ENCODE results near the gene KRTAP4-4.
"Not testable (repeated sequence)": the region's sequence is repeated elsewhere in the genome, so short reads cannot be mapped to it uniquely, and the experiment has no call there.

KRTAP4-4 gene

DNA sequence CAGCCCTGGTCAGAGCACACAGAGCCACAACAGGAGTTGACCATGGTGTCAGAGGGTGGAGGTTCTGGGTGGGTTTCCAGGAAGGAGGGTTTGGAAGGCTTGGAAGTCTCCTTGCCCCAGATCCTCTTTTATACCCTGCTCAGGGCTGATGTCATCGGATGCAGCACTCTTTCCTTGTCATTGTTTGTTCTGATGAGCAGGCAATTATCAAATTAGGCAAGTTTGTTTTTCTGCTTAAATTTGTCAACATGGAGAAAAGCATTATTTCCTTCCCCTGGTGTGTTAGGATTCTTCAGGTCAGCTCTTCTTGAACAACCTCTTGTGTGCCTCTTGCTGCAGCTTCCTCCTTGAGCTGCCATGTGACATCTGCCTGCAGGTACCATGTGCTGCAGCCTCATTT, at the start of gene KRTAP4-4:
Gene KRTAP4-4 (minus strand): TSS at position 101 of the 400 bp plus-strand sequence. CDS start 57 bp downstream, at position 44.
- DNase-seq (ENCODE audit: low spot score): no peak

DNA sequence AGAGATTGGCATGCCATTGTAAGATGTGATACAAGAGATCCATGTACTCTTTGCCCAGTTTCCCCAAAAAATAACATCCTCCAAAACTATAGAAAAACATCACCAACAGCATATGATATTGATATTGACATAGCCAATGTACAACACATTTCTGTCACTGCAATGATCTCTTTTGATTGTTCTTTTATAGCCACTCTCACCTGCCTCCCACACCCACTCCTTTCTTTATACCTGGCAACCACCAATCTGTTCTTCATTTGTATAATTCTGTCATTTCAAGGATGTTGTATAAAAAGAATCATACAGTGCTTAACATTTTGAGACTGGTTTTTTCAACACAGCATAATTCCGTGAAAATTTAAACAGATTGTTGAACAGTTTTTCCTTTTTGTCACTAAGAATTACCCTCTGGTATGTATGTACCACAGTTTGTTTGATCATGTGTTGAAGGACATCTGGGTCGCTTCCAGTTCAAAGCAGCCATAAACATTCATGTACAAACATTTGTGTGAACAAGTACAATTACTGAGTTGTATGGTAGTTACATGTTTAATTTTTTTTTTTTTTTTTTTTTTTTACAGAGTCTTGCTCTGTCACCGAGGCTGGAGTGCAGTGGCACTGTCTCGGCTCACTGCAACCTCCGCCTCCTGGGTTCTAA, 39.0 kb upstream of the KRTAP4-4 start:
- DNase-seq (ENCODE audit: low spot score): no peak

DNA sequence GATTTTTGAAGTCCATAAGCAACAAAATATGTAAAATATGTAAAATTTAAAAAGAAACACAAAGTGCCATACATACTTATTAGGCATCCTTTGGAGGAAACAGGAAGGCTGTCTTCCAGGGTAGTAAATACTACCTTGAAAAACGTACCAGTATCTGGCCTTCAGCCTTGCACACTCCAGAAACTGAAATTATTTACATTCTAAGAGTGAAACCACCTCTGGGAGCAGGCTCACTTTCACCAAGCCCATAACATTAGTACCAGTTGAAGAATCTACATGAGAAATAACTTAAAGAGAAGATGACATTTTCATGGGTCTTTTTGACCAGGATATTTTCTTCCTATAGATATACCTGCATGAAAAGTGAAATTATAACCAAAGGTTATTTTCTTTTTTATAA, 35.5 kb upstream of the KRTAP4-4 start:
- DNase-seq (ENCODE audit: low spot score): no peak

DNA sequence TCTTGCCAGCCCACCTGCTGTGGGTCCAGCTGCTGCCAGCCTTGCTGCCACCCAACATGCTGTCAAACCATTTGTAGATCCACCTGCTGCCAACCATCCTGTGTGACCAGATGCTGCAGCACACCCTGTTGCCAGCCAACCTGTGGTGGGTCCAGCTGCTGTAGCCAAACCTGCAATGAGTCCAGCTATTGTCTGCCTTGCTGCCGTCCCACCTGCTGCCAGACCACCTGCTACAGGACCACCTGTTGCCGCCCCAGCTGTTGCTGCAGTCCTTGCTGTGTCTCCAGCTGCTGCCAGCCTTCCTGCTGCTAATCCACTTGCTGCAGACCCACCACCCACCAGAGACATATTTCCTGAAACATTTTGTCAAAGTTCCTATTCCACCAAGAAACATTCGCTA, 29.8 kb upstream of the KRTAP4-4 start:
- no peak for DNase-seq (ENCODE audit: low spot score)

DNA sequence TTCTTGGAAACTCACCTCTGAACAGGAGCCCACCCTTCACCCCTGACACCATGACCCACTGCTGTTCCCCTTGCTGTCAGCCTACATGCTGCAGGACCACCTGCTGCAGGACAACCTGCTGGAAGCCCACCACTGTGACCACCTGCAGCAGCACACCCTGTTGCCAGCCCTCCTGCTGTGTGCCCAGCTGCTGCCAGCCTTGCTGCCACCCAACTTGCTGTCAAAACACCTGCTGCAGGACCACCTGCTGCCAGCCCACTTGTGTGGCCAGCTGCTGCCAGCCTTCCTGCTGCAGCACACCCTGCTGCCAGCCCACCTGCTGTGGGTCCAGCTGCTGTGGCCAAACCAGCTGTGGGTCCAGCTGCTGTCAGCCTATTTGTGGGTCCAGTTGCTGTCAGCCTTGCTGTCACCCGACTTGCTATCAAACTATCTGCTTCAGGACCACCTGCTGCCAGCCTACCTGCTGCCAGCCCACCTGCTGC, 29.3 kb upstream of the KRTAP4-4 start, which contains the start of gene KRTAP9-1:
Gene KRTAP9-1 (plus strand): TSS at position 51 of the 482 bp plus-strand sequence. CDS start 0 bp downstream, at position 51.
- DNase-seq (ENCODE audit: low spot score): not testable (repeated sequence)

DNA sequence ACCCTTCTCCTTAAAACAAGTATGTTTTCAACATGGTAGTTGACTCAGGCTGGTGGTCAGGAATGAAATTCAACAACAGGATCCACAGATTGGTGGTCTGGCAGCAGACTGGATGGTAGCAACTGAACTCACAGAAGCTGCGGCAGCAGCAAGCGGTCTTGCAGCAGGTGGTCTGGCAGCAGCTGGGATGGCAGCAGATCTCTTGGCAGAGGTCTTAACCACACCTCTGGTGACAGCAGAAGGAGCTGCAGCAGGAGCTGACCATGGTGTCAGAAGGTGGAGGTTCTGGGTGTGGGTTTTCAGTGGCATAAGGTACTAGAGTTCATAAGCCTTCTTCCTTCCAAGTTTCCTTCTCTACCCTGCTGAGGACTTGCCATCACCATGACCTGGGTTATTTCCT, 26.3 kb upstream of the KRTAP4-4 start:
- no peak for DNase-seq (ENCODE audit: low spot score)

DNA sequence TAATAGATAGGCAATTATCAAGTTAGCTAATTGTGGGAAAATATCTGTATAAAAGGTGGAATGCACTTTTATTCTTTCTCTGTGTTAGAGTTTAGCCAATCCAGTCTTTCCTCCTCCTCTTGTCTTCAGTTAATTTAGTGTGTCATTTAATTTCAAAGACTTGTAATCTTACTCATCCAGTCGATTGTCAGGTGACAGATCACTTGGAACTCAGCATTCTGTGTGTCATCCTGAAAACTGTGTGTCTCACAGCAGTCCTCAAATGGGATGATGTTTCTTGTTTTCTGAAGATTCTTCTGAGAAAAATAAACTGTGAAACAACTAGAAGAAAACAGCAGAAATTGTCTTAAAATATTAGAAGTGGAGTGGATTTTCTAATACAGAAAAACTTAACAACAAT, 24.5 kb upstream of the KRTAP4-4 start:
- no peak for DNase-seq (ENCODE audit: low spot score)

DNA sequence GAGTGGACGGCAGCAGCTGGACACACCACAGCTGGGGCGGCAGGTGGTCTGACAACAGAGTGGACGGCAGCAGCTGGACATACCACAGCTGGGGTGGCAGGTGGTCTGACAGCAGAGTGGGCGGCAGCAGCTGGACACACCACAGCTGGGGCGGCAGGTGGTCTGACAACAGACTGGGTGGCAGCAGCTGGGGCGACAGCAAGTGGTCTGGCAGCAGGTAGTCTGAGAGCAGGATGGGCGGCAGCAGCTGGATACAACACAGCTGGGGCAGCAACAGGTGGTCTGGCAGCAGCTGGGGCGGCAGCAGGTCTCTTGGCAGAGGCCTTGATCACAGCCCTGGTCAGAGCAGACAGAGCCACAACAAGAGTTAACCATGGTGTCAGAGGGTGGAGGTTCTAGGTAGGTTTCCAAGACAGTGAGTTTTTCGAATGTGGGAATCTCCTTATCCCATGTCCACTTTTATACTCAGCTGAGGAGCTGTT, 24.0 kb upstream of the KRTAP4-4 start, which contains the start of gene KRTAP4-1:
Gene KRTAP4-1 (minus strand): TSS at position 432 of the 482 bp plus-strand sequence. CDS start 57 bp downstream, at position 375.
- DNase-seq (ENCODE audit: low spot score): no peak

DNA sequence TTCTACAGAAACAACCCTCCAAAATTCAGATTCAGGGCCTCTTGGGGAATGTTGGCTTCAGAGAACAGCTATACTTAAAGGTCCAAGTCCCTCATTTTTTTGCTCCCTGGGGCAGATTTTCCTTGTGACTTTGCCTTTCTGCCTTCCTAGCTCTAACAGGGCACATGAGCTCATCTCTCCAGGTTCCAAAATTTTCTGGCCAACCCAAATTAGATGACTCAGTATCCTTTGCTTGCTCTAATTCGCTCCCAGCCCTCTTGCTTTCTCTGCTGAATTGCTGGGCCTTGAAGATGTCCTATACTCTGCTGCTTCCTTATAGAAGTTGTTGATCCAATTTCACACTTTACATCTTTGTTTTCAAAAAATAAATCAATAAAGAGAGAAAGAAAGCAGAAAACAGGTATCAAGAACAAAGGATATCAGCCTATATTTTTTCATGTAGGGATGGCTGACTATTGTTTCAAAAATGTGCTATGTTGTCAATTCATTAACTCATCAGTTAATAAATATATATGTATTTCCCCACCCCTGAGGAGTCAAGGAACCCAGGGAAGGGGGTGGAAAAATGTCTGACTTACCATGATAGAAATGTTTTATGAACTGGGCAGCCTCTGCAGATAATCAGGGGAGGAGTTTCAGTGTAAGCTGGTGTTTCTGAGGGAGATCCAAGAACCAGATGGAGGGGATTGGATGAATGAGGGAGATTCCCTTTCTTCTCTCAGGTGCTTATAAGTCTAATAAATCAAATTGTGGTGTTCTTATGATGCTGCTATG, 18.5 kb upstream of the KRTAP4-4 start:
- DNase-seq (ENCODE audit: low spot score): no peak

DNA sequence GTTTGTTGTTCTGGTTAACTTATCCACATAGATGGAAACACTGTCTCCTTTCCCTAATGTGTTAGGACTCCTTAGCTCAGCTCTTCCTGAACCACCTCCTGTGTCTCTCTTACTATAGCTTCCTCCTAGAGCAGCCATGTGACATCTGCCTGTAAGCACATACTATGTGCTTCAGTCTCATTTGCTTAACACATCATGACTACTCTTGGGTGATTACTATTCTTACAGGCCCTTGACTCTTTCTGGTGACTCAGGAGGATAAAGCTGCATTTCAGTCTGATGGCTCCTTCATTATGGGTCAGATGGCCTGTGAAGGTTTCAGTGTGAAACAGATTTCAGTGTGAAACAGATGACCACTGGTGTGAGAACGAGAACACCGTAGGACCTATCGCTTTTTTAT, 17.8 kb upstream of the KRTAP4-4 start:
- DNase-seq (ENCODE audit: low spot score): no peak

DNA sequence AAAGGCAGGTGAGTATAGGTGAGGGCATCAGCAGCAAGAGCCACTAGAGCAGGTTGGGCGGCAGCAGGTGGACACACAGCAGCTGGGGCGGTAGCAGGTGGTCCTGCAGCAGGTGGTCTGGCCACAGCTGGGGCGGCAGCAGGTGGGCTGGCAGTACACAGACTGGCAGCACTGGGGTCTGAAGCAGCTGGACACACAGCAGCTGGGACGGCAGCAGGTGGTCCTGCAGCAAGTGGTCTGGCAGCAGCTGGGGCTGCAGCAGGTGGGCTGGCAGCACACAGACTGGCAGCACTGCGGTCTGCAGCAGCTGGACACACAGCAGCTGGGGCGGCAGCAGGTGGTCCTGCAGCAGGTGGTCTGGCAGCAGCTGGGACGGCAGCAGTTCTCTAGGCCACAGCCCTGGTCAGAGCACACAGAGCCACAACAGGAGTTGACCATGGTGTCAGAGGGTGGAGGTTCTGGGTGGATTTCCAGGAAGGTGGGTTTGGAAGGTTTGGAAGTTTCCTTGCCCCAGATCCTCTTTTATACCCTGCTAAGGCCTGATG, 17.3 kb upstream of the KRTAP4-4 start, which contains the start of gene KRTAP4-2:
Gene KRTAP4-2 (minus strand): TSS at position 495 of the 545 bp plus-strand sequence. CDS start 57 bp downstream, at position 438.
- DNase-seq (ENCODE audit: low spot score): no peak

DNA sequence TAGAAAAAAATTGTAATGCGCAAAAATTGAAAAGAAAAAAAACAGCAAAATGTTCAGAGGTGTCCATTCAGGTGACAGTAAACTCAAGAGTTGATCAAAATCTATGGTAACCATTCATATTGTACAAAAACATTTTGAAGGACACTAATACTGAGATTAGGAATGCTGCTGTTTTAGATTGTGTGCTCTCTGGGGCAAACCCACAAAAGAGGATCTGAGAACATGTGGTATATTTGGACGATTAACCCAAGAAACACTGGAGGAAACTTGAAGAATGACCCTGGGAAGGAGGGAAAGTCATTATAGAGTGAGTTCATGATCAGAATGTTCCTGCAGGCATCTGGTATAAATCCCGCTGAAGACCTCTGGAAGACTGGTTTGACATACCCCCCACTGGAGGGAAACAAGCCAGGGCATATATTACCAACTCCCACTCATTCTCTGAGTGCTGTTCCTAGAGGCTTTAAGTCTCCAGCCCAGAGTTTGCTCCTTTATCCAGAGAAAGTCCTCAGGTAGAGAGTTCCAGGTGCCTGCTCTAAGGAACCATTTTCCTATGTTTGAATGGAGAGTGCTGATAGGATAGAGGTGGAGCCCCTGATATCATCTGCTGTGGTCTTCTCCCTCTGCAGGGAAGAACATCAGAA, 16.3 kb upstream of the KRTAP4-4 start:
- DNase-seq (ENCODE audit: low spot score): no peak

DNA sequence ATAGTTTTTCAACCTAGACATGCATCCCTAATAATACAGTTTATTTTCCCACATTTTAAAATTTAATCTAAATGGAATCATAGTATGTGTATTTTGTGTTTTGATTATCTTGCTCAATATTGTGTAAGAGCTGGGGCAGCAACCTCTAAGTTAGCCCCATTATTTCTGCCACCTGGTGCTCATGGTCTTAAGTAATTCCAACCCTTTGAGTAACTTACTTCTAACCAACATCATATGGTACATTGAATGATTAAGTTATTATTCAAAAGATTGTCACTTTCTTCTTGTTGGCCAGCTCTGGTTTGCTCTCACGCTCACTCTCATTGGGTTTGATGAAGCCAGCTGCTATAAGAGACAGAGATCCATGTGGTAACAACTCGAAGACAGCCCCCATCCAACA, 11.3 kb upstream of the KRTAP4-4 start:
- DNase-seq (ENCODE audit: low spot score): no peak

DNA sequence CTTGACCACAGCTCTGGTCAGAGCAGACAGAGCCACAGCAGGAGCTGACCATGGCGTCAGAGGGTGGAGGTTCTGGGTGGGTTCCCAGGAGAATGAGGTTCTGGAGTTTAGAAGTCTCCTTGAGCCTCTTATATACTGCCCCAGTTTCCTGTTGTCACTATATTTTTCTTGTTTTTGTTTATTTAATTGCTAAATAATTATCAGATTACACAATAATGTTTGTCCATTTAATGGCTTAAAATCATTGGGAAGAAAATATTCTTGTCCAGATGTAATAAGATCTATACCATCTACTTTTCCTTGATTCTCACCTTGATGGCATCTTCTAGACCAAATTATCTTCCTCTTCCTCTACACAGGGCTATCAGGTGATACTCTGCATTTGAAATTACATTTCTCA, 7.6 kb upstream of the KRTAP4-4 start, which contains the start of gene KRTAP4-3:
Gene KRTAP4-3 (minus strand): TSS at position 101 of the 400 bp plus-strand sequence. CDS start 49 bp downstream, at position 52.
- DNase-seq (ENCODE audit: low spot score): no peak

DNA sequence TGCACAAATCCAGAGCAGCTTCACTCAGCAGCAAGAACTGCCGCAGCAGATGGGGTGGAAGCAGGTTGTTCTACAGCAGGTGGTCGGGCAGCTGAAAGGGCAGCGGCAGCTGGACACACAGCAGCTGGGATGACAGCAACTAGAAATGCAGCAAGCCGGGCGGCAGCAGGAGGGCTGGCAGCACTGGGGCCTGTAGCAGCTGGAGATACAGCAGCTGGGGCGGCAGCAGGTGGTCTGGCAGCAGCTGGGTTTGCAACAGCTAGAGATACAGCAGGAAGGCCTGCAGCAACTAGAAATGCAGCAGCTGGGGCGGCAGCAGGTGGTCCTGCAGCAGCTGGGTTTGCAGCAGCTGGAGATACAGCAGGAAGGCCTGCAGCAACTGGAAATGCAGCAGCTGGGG, 7.0 kb upstream of the KRTAP4-4 start:
- no peak for DNase-seq (ENCODE audit: low spot score)

DNA sequence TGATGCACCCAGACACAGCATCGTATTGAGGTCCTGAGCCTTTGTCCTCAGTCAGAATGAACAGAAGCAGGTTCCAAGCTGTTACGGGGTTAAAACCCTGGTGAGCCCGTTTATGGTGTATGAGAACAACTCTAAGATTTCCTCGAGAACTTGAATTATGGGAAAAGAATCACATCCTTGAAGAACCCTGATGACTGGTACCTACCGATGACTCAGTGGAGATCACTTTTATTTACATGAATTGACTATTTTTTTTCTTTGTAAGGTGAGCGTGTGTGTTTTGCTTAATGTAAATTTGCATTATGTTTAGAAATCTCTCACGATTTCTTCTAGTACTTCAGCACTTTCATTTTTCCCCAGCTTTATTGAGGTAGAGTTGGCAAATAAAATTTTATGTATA, 3.3 kb upstream of the KRTAP4-4 start:
- no peak for DNase-seq (ENCODE audit: low spot score)

DNA sequence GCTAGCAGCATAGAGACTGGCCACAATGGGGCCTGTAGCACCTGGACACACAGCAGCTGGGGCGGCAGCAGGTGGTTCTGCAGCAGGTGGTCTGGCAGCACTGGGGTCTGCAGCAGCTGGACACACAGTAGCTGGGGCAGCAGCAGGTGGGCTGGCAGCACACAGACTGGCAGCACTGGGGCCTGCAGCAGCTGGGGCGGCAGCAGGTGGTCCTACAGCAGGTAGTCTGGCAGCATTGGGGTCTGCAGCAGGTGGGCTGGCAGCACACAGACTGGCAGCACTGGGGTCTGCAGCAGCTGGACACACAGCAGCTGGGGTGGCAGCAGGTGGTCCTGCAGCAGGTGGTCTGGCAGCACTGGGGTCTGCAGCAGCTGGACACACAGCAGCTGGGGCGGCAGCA, 358 bp downstream of the KRTAP4-4 start:
- DNase-seq (ENCODE audit: low spot score): not testable (repeated sequence)

DNA sequence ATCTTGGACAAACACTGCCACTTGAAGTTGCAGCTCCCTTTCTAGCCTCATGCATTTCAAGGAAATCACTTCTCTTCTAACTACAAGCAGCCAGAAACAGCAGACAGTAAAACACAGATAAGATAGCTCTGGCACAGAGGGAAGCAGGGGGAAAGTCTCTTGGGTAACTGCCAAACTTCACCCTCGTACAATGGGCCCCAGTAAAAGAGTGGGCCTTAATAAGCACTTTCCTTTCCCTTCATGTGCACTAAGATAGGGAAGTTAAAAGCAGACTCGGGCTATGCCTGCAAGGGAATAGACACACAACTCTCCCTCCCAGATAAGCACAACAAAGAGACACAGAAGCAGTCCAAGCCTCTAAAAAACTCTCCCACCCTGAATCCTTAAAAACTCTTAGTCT, 6.7 kb downstream of the KRTAP4-4 start:
- no peak for DNase-seq (ENCODE audit: low spot score)

DNA sequence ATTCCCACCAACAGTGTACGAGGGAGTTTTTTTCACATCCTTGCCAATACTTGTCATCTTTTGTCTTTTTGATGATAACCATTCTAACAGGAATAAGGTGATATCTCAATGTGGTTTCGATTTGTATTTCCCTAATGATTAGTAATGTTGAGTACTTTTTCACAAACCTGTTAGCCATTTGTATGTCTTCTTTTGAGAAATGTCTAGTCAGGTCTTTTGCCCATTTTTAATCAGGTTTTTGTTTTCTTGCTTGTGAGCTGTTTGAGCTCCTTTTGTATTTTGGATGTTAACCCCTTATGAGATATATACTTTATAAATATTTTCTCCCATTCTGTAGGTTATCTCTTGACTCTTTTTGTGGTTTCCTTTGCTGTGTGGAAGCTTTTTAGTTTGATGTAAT, 9.0 kb downstream of the KRTAP4-4 start:
- no peak for DNase-seq (ENCODE audit: low spot score)

DNA sequence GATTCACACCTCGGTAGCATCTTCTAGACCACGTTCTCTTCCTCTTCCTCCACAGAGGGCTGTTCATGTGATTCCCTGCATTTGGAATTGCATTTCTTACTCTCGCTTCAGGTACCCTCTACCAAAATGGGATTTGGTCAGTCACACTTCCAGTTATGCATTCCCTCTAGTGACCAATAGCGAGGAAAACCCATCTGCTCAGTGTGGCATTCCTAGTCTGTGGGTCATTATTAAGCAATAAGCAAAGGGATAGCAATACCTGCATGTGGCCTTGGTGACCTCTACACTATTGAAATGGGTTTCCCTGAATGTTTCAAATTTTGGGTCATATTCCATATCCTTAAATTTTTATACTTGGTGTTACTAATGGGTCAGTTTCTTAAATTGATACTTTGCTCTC, 10.5 kb downstream of the KRTAP4-4 start:
- DNase-seq (ENCODE audit: low spot score): no peak

DNA sequence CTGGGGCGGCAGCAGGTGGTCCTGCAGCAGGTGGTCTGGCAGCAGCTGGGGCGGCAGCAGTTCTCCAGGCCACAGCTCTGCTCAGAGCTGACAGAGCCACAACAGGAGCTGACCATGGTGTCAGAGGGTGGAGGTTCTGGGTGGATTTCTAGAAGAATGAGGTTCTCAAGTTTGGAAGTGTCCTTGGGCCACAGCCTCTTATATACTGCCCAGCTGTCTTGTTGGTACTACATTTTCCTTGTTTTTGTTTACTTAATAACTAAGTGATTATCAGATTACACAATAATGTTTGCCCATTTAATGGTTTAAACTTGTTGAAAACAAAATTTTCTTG, 10.9 kb downstream of the KRTAP4-4 start, which contains the start of gene KRTAP4-5:
Gene KRTAP4-5 (minus strand): TSS at position 174 of the 334 bp plus-strand sequence. CDS start 58 bp downstream, at position 116.
- DNase-seq (ENCODE audit: low spot score): no peak
